Activated B cell treated with CpG ODN at 0.5 μM for 24 hours (primary cell): ENCODE data around the gene CD38. TPM values are rescaled to one million over a fixed set of nuclear protein-coding genes. Genes with fewer than 3 reads are reported as not detected.
"Not testable (repeated sequence)": the region's sequence is repeated elsewhere in the genome, so short reads cannot be mapped to it uniquely, and the experiment has no call there.

Experiments used
- ATAC-seq: fragments of 200-7000 bp; cut with Tn5 transposase; one replicate; pipeline ENCODE4 v1.10.0; 2021; ENCODE audit warnings: low read depth, mild to moderate bottlenecking, moderate library complexity
- CTCF ChIA-PET: fragments of 350-600 bp; sonication (Branson Sonifier 250); formaldehyde crosslinking; loops from one replicate; lab custom pipeline; 2021; ENCODE audit warnings: antibody characterized with exemption; lab: Charles Lee
- POLR2A ChIA-PET: fragments of 350-600 bp; sonication (Branson Sonifier 250); formaldehyde crosslinking; loops from one replicate; lab custom pipeline; 2021; ENCODE audit warnings: antibody characterized with exemption; lab: Charles Lee
- DNase-seq: peaks from one replicate; pipeline ENCODE4 v3.0.0; 2022
- H3K27ac Mint-ChIP-seq: one replicate; pipeline ENCODE4 v1.8.0; 2020; ENCODE audit warnings: mixed read lengths
- H3K27me3 Mint-ChIP-seq: one replicate; pipeline ENCODE4 v1.8.0; 2021; ENCODE audit warnings: mixed read lengths
- H3K36me3 Mint-ChIP-seq: one replicate; pipeline ENCODE4 v1.8.0; 2021; ENCODE audit warnings: low read depth, mixed read lengths
- H3K4me1 Mint-ChIP-seq: one replicate; pipeline ENCODE4 v1.8.0; 2021; ENCODE audit warnings: mixed read lengths
- H3K4me3 Mint-ChIP-seq: one replicate; pipeline ENCODE4 v1.8.0; 2020; ENCODE audit warnings: mild to moderate bottlenecking, mixed read lengths
- H3K9me3 Mint-ChIP-seq: one replicate; pipeline ENCODE4 v1.8.0; 2020; ENCODE audit warnings: mixed read lengths
- intact Hi-C: fragments of 100-400 bp; cut with micrococcal nuclease; formaldehyde crosslinking; loops from one replicate; pipeline ENCODE4 v1.15.1; 2024
- total RNA-seq: library from RNA; stranded (reverse); gene quantifications from 2 replicates; pipeline ENCODE4 v1.2.3, GENCODE V29; 2022
- TF ChIP-seq, protein P1 (sequence below): fragments of 200-600 bp; IDR thresholded peaks from one replicate; pipeline ENCODE4 v1.8.0; 2022; ENCODE audit warnings: antibody characterized with exemption, mild to moderate bottlenecking

The CD38 gene
- 5.0 and 5.8 TPM in 2 replicates for total RNA-seq

DNA sequence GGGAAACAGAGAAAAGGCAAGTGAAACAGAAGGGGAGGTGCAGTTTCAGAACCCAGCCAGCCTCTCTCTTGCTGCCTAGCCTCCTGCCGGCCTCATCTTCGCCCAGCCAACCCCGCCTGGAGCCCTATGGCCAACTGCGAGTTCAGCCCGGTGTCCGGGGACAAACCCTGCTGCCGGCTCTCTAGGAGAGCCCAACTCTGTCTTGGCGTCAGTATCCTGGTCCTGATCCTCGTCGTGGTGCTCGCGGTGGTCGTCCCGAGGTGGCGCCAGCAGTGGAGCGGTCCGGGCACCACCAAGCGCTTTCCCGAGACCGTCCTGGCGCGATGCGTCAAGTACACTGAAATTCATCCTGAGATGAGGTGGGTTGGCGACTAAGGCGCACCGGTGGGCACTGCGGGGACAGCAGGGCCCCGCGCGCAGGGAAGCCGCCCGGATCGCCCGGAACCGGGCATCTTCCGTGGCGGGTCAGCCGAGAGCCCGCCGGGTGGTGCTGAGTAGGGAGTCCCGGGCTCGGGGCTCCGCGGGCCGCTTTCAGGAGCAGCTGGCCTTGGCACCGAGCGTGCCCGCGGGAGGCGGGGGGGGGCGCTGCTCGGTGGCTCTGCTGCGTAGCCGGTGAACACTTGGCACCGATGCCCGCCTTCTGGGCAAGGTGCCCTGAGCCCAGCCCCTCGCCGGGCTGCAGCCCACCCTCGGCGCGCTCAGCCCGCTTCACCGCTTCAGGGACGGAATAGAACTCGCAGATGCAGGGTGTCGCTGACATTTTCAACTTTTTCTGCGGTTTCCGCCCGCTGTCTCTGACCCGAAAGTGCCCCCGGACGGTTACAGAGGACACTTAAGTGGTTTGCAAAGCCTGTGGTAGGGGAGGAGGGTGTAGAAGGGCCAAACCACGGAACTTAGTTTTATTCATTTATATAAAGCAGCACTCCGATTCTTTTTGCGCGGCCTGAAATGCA, at the start of gene CD38:
CD38 (plus strand) TSS at position 40 of the 953 bp plus-strand sequence; CDS start at position 127, 87 bp downstream.
- no peaks in the 10 kb centered on the region for H3K27me3 Mint-ChIP-seq
- H3K9me3 Mint-ChIP-seq = no peaks in the 10 kb centered on the region
- ChIA-PET CTCF (no interaction called here), POLR2A (interaction anchor here (0.6 kb wide), 1 partner anchor 15 kb away, joined by 3 read pairs; no protein-coding TSS in a partner anchor)
- intact Hi-C loops = loop anchor here (2.0 to 10.0 kb wide), 3 partner anchors 22 to 774 kb away; partner anchors contain the start of genes CPEB2 and TAPT1
- H3K36me3 Mint-ChIP-seq = peaks cover 2% of the 10 kb centered on the region
- H3K27ac Mint-ChIP-seq = peak within 1 kb of the TSS; percentile 38
- peaks cover 62% of the 10 kb centered on the region for H3K4me1 Mint-ChIP-seq
- DNase-seq (peak; percentile 42), ATAC-seq (peak; percentile 74)
- TF ChIP-seq, protein P1, sequence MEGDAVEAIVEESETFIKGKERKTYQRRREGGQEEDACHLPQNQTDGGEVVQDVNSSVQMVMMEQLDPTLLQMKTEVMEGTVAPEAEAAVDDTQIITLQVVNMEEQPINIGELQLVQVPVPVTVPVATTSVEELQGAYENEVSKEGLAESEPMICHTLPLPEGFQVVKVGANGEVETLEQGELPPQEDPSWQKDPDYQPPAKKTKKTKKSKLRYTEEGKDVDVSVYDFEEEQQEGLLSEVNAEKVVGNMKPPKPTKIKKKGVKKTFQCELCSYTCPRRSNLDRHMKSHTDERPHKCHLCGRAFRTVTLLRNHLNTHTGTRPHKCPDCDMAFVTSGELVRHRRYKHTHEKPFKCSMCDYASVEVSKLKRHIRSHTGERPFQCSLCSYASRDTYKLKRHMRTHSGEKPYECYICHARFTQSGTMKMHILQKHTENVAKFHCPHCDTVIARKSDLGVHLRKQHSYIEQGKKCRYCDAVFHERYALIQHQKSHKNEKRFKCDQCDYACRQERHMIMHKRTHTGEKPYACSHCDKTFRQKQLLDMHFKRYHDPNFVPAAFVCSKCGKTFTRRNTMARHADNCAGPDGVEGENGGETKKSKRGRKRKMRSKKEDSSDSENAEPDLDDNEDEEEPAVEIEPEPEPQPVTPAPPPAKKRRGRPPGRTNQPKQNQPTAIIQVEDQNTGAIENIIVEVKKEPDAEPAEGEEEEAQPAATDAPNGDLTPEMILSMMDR = no peak
- H3K4me3 Mint-ChIP-seq = peak within 1 kb of the TSS; percentile 88

DNA sequence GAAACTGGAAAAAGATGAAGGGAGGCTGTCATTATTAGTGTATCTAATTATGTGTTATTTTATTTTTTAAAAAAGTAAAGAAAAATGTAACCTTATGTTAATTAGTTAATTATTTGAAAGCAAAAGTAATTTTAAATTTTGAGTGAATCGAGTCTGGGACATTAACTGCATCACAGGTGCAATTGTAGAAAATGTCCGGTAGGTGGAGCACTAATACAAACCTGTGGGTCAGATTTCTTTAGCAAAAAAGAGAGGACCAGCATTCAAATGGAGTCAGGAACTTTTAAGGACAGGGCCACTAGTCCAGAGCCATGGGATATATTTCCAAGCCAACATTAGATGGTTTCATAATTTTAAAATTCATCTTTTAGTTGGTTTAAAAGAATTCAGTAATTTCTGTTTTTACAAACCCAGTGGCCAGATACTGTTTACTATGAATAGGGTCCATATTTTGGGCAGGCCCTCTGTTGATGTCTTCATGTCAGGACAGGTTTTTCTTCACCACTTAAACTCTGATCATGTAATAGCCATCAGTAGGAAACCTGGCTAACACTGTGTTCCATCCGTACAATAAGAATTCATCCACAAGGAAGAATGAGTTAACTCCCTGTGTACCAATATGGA, 48.1 kb upstream of the CD38 start:
- no peaks in the 10 kb centered on the region for H3K36me3 Mint-ChIP-seq
- ChIA-PET POLR2A (no interaction called here), CTCF (interaction anchor here (0.6 to 5.3 kb wide), 6 partner anchors 10 to 226 kb away, joined by 3 to 15 read pairs (median 8); no protein-coding TSS in a partner anchor)
- intact Hi-C loops = loop anchor here (1.0 to 2.0 kb wide), 6 partner anchors 26 to 535 kb away; no protein-coding TSS in a partner anchor
- TF ChIP-seq, protein P1 = peak; percentile 45
- no peaks in the 10 kb centered on the region for H3K4me1 Mint-ChIP-seq
- H3K9me3 Mint-ChIP-seq = no peaks in the 10 kb centered on the region
- H3K4me3 Mint-ChIP-seq = no peak overlapping the region
- no peak for ATAC-seq
- no peak for DNase-seq
- H3K27me3 Mint-ChIP-seq = no peaks in the 10 kb centered on the region
- no peak overlapping the region for H3K27ac Mint-ChIP-seq

DNA sequence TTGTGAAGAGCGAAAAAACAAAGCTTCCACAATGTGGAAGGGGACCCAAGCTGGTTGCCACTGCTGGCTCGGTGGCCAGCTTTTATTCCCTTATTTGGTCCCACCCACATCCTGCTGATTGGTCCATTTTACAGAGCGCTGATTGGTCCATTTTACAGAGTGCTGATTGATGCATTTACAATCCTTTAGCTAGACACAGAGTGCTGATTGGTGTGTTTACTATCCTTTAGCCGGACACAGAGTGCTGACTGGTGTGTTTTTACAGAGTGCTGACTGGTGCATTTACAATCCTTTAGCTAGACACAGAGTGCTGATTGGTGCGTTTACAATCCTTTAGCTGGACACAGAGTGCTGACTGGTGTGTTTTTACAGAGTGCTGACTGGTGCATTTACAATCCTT, 45.1 kb upstream of the CD38 start:
- H3K36me3 Mint-ChIP-seq, ATAC-seq, H3K4me3 Mint-ChIP-seq, POLR2A ChIA-PET, intact Hi-C loops, DNase-seq, H3K27ac Mint-ChIP-seq, H3K9me3 Mint-ChIP-seq, H3K4me1 Mint-ChIP-seq, H3K27me3 Mint-ChIP-seq: not testable (repeated sequence)
- CTCF ChIA-PET = interaction anchor here (0.9 to 5.3 kb wide), 3 partner anchors 72 to 268 kb away, joined by 3 to 15 read pairs (median 4); no protein-coding TSS in a partner anchor

DNA sequence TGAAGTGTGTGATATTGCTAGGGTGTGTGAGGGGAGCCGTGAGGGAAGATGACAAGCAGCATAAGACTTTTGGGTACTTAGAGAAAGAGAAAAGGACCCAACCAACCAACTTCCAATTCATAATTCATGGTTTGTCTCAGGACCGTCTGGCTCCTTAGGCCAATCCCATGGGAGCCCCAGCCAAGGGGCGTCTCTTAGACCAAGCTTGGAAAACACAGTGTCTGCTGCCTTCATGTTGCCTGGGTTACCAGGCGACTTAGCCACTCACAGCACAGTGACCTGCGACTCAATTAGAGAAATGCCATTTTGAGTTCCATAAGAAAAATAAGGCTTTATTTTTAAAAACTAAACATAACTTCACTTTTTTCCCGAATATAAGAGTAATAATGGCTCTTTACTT, 42.6 kb upstream of the CD38 start:
- intact Hi-C loops = no loop called here
- Mint-ChIP-seq H3K4me3 (no peak overlapping the region), H3K9me3 (no peaks in the 10 kb centered on the region), H3K36me3 (no peaks in the 10 kb centered on the region), H3K27ac (no peak overlapping the region), H3K4me1 (no peaks in the 10 kb centered on the region), H3K27me3 (no peaks in the 10 kb centered on the region)
- POLR2A ChIA-PET = no interaction called here
- CTCF ChIA-PET = no interaction called here
- ATAC-seq = no peak
- TF ChIP-seq, protein P1 = no peak
- DNase-seq = no peak

DNA sequence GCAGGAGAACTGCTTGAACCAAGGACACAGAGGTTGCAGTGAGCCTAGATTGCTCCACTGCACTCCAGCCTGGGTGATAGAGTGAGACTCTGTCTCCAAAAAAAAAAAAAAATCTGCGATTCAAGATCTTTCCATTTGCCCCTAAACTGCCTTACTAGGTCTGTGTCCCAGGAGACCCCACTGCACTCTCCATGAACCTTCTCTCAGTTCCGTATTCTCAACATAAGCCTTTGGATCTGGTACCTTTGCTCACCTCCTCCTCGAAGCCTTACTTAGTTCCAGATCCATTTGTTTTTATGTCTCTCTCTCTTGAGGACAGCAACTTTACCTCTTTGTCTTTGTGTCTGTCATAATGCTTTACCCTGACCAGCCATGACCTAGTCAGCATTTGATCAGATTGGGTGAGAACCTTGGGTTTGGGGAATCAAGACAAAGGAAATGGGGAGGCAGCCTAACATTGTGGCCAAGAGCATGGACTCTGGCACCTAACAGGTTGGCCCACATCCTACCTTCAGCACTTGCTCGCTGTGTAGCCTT, 41.5 kb upstream of the CD38 start:
- intact Hi-C loops = no loop called here
- Mint-ChIP-seq H3K27me3 (no peaks in the 10 kb centered on the region), H3K36me3 (no peaks in the 10 kb centered on the region), H3K9me3 (no peaks in the 10 kb centered on the region), H3K27ac (no peak overlapping the region), H3K4me1 (no peaks in the 10 kb centered on the region), H3K4me3 (no peak overlapping the region)
- DNase-seq (no peak), ATAC-seq (no peak)
- CTCF ChIA-PET = interaction anchor here (1.0 kb wide), 1 partner anchor 219 kb away, joined by 4 read pairs; no protein-coding TSS in a partner anchor
- POLR2A ChIA-PET = no interaction called here
- TF ChIP-seq, protein P1 = no peak
